HG02938 (cell line): Measurements from ENCODE around the gene IGF2BP1.

ENCODE experiments used
- ATAC-seq: cut with Tn5 transposase; IDR thresholded peaks from one replicate; pipeline ENCODE4 v1.9.1; 2021; ENCODE audit warnings: mild to moderate bottlenecking, moderate library complexity; ENCODE audit not compliant: unreplicated experiment

Gene IGF2BP1

DNA sequence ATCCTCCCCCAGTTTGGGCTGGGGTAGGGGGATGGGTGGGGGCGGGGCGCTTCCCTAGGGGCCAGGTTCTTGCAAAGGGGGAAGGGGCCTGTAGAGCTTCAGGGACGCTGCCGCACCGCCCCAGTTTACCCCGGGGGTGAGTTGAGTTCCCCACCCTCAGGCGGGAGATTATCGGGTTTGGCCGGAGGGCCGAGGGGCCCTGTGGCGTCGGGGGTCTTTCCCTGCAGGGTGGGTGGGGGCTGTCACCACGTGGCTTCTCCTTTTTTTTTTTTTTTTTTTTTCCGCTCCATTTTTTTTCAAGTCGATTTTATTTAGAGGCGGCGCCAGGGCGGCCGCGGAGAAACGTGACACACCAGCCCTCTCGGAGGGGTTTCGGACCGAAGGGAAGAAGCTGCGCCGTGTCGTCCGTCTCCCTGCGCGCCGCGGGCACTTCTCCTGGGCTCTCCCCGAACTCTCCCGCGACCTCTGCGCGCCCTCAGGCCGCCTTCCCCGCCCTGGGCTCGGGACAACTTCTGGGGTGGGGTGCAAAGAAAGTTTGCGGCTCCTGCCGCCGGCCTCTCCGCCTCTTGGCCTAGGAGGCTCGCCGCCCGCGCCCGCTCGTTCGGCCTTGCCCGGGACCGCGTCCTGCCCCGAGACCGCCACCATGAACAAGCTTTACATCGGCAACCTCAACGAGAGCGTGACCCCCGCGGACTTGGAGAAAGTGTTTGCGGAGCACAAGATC, at the start of gene IGF2BP1:
Gene IGF2BP1 (plus strand): TSS at position 283 of the 724 bp plus-strand sequence. CDS start 361 bp downstream, at position 644.
- no peak for ATAC-seq

DNA sequence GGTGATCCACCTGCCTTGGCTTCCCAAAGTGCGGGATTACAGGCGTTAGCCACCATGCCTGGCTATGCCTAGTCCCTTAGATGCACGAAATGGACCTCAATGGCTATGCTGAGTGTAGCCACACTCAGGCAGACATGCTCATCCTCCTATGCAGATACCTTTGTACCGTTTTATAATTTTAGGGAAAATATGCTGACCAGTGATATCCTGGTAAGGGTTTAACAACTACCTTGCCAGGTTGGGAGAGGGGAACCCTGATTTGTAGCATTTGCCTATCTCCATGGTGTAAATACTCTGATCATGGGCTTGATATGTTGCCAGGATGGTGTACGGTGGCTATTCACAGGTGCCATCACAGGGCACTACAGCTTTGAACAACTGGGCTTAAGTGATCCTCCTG, 45.6 kb upstream of the IGF2BP1 start:
- ATAC-seq: no peak

DNA sequence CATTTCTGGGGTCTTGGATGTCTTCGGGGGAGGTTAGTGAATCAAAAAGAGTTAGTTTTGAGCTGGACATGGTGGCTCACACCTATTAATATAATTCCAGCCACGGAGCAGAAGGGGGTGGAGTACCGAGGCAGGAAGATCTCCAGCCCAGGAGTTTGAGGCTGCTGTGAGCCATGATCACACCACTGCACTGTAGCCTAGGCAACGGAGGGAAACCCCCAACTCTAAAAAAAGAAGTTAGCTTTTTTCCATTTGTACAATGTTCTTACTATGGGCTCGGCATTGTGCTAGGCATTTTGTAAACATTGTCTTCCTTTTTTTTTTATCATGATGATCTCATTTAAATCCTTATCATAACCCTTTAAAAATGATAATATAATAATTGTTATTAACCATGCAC, 44.3 kb upstream of the IGF2BP1 start:
- no peak for ATAC-seq

DNA sequence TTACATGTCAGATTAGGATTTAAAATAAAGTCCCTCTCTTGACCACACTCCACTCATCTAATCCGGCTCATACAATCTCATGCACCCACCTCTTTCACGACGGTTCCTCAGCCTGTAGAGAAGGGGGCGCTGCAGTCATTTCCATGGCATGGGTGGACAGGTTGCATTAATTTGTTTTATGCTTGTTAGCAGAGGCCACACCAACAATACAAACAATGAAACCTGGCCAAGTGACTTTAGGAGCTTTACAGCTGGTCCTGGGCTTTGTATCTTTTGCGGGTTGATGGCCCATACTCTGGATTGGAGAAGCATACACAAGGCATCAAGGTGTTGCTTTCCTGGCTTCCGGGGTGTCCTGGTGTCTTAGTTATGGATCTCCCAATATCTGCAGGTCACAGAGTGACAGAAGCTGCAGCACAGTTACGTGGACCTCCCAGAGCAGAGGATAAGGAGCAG, 42.9 kb upstream of the IGF2BP1 start:
- no peak for ATAC-seq

DNA sequence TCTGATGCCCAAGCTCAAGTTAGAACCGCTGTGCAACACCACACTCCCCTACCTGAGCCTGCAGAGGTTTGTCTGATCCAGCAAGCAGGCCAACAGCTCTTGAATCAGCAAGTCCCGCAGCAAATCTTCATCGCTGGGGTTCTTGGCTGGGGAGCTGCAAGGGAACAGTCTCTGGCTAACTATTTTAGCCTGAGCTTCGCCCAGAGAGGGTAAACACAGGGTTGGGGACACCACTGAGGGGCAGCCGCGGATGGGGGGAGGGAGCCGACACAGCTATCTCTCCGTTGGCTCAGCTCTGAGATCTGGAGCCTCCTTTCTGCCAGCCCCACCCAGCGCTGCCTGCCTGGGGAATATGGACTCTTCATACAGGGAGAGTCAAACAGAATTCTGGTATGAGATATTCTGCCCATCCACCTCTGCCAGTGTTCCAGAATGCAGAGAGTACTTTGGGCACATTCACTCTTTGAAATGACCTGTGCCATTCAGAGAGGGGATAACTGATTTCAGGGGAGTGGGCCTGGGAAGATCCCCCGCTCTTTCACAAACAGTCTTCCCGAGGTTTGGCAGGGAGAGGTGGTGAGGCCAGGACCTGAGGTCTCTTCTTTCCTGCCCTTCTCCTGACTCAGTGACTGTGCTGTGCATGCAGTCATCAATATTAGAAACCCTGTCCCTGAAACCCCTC, 36.2 kb upstream of the IGF2BP1 start:
- ATAC-seq: no peak

DNA sequence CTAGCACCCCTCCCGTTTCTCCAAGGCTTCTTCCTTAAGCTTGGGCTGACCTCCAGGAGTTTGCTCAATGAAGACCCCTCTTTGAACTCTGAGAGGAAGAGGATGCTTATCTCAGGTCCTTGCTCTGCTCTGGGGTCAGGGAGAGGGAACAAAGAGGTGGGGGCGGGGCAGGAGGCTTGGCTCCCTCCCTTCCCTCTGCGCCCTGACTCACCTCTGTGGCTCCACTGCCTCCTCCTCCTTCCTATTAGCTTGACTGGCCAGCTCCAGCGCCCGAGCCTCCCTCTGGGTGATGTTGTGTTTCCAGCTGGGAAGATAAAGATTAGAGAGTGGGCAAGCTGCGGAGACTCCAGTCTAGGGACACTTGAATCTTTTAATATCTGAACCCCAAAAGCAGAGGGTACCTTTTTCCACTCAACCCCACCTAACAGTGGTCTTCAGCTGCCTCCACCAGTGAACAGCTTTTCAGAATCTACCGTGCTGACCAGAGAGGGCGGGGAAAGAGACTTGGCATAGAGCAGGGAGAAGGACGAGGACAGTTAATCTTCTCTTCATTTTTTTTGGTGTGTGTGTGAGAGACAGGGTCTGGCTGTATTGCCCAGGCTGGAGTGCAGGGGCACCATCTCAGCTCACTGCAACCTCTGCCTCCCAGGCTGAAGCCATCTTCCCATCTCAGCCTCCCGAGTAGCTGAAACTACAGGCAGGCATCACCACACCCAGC, 35.5 kb upstream of the IGF2BP1 start:
- no peak for ATAC-seq

DNA sequence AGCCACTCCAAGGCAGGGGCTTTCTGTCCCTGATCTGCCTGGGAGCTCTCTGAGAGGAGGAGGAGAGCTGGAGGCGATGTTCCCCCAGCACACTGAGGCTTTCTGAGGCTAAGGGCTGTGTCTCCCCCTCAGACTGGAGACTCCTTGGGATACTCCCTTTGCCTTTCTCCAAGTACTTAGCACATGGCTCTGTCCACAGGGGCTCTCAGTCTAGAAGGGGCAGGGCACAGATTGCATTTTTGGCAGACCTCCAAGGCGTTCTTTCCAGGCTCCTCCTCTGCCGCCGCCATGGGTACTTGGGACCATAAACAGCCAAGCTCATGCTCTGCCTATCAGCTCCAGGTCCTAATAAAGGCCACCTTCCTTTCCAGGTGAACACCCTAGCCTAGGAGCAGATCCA, 27.0 kb upstream of the IGF2BP1 start:
- no peak for ATAC-seq

DNA sequence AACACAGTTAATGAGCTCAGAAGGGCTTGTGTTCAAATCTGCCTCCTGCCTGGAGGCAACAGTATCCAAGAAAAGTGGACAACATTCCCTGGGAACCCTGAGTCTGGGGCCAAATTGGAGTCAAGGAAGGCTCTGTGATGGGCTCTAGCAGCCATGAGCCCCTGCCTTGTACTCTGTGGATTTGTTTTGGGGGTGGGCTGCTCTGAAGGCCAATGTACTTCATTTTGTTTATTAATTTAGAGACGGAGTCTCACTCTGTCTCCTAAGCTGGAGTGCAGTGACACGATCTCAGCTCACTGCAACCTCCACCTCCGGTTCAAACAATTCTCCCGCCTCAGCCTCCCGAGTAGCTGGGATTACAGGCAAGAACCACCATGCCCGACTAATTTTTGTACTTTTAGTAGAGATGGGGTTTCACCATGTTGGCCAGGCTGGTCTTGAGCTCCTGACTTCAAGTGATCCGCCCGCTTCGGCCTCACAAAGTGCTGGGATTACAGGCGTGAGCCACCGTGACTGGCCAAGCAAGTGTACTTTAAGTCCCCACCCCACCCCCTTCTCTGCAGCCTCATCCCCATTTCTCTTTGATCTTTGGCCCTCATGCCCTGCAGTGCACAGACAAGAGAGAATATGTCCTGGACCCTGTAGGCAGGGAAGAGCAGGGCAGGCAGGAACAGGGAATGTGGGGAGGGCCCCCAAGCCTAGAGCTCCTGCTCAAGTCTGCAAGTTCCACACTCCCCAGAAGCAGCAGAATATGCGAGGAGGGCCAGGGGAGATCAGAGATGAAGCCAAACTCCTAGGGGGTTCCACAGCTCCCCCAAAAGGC, 26.1 kb upstream of the IGF2BP1 start:
- ATAC-seq: no peak

DNA sequence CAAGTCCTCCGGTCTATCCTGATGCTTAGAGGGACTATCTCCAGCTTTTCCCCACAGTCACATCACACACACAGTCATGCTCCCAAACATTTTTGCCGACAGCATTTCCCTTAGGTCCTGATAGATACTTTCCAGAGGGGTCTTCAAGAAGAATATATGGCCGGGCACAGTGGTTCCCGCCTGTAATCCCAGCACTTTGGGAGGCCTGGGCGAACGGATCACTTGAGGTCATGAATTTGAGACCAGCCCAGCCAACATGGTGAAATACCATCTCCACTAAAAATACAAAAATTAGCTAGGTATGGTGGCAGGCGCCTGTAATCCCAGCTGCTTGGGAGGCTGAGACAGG, 24.5 kb upstream of the IGF2BP1 start:
- no peak for ATAC-seq

DNA sequence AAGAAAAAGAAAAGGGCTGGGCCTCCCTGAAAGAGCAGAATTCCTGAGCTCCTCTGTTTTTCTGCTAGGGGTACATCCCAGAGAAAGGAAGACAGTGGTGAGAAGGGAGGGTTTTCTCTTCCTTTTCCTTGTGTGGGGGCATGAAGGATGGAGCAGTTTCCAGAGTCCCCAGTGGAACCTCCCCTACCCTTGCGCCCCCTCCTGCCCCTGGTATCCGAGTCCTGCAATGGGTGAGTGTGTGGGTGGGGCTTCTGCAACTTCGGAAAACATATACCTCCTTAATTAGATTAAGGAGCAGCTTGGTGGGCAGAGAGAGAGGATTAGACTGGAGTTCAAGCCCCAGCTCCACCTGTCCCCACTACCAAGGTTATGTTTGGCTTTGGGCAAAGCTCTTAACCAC, 23.4 kb upstream of the IGF2BP1 start:
- no peak for ATAC-seq

DNA sequence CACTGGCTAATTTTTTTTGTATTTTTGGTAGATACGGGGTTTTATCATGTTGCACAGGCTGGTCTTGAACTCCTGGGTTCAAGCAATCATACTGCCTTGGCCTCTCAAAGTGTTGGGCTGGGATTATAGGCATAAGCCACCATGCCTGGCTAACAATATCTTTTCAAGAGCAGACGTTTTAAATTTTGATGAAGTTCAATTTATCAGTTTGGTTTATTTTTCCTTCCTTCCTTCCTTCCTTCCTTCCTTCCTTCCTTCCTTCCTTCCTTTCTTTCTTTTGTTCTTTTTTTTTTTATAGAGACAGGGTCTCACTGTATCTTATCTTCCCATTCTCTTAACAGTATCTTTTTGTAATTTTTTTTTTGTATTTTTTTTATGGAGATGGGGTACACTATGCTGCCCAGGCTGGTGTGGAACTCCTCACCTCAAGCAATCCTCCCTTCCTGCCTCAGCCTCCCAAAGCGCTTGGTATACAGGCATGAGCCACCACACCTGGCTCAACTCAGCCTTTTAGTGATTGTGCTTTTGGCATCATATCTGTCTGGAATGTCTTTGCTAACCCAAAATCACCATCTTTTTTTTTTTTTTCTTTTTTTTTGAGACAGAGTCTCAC, 15.2 kb upstream of the IGF2BP1 start:
- no peak for ATAC-seq

DNA sequence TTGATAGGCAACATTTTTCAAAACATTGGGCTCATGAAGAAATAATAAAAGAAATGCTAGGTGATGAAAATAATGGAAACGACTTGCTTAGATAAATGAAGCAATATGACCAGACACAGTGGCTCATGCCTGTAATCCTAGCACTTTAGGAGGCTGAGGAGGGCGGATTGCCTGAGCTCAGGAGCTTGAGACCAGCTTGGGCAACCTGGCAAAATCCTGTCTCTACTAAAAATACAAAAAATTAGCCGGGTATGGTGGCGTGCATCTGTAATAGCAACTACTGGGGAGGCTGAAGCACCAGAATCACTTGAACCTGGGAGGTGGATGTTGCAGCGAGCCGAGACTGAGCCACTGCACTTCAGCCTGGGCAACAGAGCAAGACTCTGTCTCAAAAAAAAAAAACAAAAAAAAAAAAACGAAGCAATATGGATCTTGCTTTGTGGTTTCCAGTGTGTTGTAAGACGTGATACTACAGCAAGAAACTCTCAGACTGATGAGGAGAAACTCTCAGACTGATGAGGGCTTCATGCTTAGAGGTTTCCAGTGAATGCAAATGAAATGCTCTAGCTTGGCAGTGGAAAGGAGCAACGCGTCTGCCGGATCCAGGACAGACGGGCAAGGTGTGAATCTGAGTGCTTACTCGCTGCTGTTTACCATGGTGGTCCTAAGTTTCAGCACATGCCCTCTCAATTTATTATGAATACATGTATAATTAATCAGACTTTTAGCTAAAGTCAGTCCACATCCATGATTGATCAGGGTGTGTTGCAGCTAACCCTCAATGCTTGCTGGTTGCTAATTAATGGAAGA, 11.5 kb upstream of the IGF2BP1 start:
- no peak for ATAC-seq

DNA sequence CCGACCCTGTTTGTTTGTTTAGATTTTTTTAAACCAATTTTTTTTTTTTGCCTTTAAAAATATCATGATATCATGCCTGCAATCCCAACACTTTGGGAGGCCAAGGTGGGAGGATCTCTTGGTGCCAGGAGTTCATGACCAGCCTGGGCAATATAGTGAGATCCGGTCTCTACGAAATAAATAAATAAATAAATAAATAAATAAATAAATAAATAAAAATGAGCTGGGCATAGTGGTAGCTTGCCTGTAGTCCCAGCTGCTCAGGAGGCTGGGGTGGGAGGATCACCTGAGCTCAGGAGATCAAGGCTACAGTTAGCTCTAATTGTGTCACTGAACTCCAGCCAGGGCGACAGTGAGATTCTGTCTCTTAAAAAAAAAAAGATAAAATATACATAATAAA, 8.1 kb upstream of the IGF2BP1 start:
- no peak for ATAC-seq

DNA sequence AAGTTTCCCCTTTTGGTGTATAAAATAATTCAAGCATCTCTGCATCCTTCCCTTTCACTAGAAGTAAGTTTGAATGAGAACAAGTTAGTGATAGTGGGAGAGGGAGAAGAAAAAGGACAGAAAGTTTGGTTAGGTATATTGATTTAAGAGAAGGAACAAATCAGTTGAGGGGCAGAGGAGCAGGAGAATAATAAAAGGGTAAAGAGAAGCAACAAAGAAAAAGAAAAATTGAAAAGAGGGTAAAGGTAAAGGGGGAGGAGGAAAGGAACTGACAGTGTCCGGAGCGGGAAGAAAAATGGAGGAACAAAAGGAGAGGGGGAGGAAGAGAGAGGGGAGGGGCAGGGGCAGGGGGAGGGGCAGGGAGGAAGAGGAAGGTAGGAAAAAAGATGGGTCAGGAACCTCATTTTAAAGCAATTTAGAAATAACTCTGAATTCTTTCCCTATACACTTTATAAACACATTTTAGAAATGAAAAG, 6.3 kb upstream of the IGF2BP1 start:
- ATAC-seq: no peak

DNA sequence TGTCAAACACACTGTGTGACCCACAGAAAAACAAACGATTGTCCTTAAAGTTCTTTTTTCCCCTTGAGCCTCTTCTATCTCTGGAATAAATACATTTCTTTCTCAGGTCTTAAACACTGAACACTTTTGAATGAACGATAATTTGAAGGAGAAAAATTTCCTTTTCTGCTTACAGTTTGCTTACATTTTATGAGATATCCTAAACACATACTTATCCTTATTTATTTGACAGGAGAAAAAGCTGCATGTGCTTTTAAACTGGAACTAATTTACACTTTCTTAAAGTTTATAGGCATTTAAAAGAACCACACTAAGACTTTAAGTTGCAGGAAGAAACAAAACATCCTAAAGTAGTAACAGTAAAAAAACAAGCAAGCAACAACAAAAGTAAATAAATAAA, 4.7 kb upstream of the IGF2BP1 start:
- ATAC-seq: no peak

DNA sequence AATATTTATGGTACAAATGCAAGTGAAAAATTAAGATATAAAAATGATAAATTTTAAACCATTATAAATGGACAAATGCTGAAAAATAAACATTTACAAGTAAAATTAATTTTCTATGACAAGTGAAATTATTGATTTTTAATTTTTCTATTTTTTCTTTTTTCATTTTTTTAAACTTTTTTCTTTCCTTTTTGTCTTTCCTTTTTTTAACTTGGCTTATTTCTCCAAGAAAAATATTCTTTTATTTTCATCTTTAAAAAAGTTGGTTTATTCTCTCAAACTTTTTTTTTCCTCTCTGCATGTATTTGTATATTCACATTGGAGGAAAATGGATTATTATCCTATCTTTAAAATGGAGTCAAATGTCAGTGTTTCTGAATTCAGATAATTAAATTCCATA, 3.9 kb upstream of the IGF2BP1 start:
- ATAC-seq: no peak

DNA sequence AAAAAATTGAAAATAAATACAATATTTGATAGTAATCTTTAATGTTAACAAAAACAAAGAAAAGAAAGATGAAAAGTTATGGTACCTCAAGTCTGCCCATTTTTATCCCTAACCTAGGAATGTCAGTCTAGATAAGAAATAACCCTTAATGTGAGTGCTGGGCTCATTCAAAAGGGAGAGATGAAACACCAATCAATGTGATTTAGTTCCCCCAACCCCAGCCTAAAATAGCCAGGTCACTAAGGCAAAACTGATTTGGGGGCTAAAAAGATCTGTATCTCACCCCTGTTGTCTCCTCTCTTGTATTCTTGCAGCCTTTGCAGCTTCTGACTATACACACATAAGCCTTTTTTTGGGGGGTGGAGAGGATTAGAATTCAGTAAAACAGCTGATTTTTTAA, 3.2 kb upstream of the IGF2BP1 start:
- ATAC-seq: no peak

DNA sequence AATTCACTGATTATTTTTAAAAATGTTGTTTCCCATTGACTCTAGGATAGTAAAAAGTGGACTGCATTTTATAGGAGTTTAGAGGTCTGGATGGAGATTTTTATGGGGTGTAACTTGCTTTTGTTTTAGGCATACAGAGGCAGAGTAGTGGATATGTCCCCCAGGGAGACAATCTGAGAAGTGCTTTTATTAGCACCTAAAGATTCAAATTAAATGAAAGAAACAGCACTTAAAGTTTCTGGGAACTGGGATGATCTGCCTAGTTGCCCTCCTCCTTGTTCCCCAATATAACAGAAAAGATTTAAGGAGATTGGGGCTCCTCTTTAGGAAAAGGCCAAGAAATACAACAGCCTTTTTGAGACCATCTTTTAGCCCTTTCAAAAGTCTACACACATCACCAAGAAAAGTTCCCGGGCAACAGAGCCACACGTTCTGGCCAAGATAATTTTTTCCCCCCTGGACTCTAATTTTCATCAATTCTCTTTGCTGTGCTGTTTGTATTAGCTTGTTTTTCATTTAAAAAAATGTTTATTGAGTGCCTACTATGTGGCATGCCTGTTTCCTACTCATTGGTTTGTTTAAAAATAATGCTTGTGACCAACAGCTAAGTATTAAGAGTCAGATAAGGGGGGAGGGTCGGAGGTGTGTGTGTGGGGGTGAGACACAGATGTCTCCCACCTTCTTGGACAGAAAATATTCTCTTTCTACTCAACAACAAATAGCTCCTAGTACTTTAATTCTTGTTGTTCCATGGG, 2.5 kb upstream of the IGF2BP1 start:
- no peak for ATAC-seq
